WTC11 (cell line): Measurements from ENCODE around the gene RAB40B.

Experiments
- FOXJ3 ChIP-seq: sonication (generic); formaldehyde crosslinking; IDR thresholded peaks from 2 replicates; pipeline ENCODE4 v1.9.0; 2021; ENCODE audit warnings: missing genetic modification reagents, mild to moderate bottlenecking, borderline replicate concordance
- JUN ChIP-seq: sonication (generic); formaldehyde crosslinking; IDR thresholded peaks from 2 replicates; pipeline ENCODE4 v1.8.0; 2023; ENCODE audit warnings: mild to moderate bottlenecking, missing genetic modification reagents
- SMAD3 ChIP-seq: sonication (generic); formaldehyde crosslinking; IDR thresholded peaks from 2 replicates; pipeline ENCODE4 v1.8.0; 2022; ENCODE audit warnings: missing genetic modification reagents, mild to moderate bottlenecking, borderline replicate concordance
- SP1 ChIP-seq: sonication (generic); formaldehyde crosslinking; conservative IDR thresholded peaks from 2 replicates; pipeline ENCODE4 v1.8.1; 2022; ENCODE audit warnings: missing genetic modification reagents
- TEAD4 ChIP-seq: sonication (generic); formaldehyde crosslinking; IDR thresholded peaks from 2 replicates; pipeline ENCODE4 v1.8.0; 2022; ENCODE audit warnings: mild to moderate bottlenecking, missing genetic modification reagents
- ZNF121 ChIP-seq: sonication (generic); formaldehyde crosslinking; IDR thresholded peaks from 2 replicates; pipeline ENCODE4 v1.8.0; 2023; ENCODE audit warnings: missing genetic modification reagents
- ZNF138 ChIP-seq: sonication (generic); formaldehyde crosslinking; conservative IDR thresholded peaks from 2 replicates; pipeline ENCODE4 v1.8.1; 2022; ENCODE audit warnings: mild to moderate bottlenecking, moderate library complexity, missing genetic modification reagents
- ZNF317 ChIP-seq: sonication (generic); formaldehyde crosslinking; IDR thresholded peaks from 2 replicates; pipeline ENCODE4 v1.8.1; 2023; ENCODE audit warnings: low read depth, mild to moderate bottlenecking, moderate library complexity, missing genetic modification reagents, borderline replicate concordance
- TF ChIP-seq, protein P1 (sequence below): fragments of 200-600 bp; IDR thresholded peaks from 2 replicates; pipeline ENCODE4 v1.8.0; 2022; ENCODE audit warnings: antibody characterized with exemption
- TF ChIP-seq, protein P2 (sequence below): sonication (generic); formaldehyde crosslinking; IDR thresholded peaks from 2 replicates; pipeline ENCODE4 v1.8.1; 2023; ENCODE audit warnings: mild to moderate bottlenecking, missing genetic modification reagents
- TF ChIP-seq, protein P3 (sequence below): sonication (generic); formaldehyde crosslinking; IDR thresholded peaks from 2 replicates; pipeline ENCODE4 v1.8.1; 2023; ENCODE audit warnings: mild to moderate bottlenecking, missing genetic modification reagents, moderate library complexity

GRCh38 chr17:82623707-82624106 lies 74.8 kb downstream of the RAB40B start:
- no peak for TF ChIP-seq SP1 (CRISPR knock-in tag)
- TF ChIP-seq, protein P1, sequence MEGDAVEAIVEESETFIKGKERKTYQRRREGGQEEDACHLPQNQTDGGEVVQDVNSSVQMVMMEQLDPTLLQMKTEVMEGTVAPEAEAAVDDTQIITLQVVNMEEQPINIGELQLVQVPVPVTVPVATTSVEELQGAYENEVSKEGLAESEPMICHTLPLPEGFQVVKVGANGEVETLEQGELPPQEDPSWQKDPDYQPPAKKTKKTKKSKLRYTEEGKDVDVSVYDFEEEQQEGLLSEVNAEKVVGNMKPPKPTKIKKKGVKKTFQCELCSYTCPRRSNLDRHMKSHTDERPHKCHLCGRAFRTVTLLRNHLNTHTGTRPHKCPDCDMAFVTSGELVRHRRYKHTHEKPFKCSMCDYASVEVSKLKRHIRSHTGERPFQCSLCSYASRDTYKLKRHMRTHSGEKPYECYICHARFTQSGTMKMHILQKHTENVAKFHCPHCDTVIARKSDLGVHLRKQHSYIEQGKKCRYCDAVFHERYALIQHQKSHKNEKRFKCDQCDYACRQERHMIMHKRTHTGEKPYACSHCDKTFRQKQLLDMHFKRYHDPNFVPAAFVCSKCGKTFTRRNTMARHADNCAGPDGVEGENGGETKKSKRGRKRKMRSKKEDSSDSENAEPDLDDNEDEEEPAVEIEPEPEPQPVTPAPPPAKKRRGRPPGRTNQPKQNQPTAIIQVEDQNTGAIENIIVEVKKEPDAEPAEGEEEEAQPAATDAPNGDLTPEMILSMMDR = no peak
- no peak for TF ChIP-seq ZNF138 (CRISPR knock-in tag)
- TF ChIP-seq SMAD3 = no peak
- TF ChIP-seq ZNF317 = no peak
- no peak for TF ChIP-seq FOXJ3 (CRISPR knock-in tag)
- TF ChIP-seq, protein P2, sequence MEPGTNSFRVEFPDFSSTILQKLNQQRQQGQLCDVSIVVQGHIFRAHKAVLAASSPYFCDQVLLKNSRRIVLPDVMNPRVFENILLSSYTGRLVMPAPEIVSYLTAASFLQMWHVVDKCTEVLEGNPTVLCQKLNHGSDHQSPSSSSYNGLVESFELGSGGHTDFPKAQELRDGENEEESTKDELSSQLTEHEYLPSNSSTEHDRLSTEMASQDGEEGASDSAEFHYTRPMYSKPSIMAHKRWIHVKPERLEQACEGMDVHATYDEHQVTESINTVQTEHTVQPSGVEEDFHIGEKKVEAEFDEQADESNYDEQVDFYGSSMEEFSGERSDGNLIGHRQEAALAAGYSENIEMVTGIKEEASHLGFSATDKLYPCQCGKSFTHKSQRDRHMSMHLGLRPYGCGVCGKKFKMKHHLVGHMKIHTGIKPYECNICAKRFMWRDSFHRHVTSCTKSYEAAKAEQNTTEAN (CRISPR knock-in tag) = no peak
- TF ChIP-seq ZNF121 (CRISPR knock-in tag) = no peak
- no peak for TF ChIP-seq JUN (CRISPR knock-in tag)
- TF ChIP-seq, protein P3, sequence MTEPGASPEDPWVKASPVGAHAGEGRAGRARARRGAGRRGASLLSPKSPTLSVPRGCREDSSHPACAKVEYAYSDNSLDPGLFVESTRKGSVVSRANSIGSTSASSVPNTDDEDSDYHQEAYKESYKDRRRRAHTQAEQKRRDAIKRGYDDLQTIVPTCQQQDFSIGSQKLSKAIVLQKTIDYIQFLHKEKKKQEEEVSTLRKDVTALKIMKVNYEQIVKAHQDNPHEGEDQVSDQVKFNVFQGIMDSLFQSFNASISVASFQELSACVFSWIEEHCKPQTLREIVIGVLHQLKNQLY (CRISPR knock-in tag) = no peak
- no peak for TF ChIP-seq TEAD4 (CRISPR knock-in tag)
